ENCODE measurements around the gene CALCB.
A peak's percentile ranks its signal among the peaks of the same experiment; 100 is the strongest.
"Not testable (repeated sequence)": the region's sequence is repeated elsewhere in the genome, so short reads cannot be mapped to it uniquely, and the experiment has no call there.

CALCB gene

GRCh38 chr11:15057329-15057728, 16.1 kb upstream of the CALCB start:
- H3K4me3 ChIP-seq (ENCODE audit: low read depth, low read length), result no peak overlapping the region
- no peak for TF ChIP-seq CTCF (IDR thresholded peaks at IDR 0.05; ENCODE audit: borderline replicate concordance, insufficient read depth, low read depth, low read length)

GRCh38 chr11:15059132-15059915, 14.1 kb upstream of the CALCB start:
- no peak overlapping the region for H3K4me3 ChIP-seq (ENCODE audit: low read depth, low read length)
- TF ChIP-seq CTCF (IDR thresholded peaks at IDR 0.05; ENCODE audit: borderline replicate concordance, insufficient read depth, low read depth, low read length), result no peak

- no peak overlapping the region for H3K4me3 ChIP-seq (ENCODE audit: low read depth, low read length)
- TF ChIP-seq CTCF (IDR thresholded peaks at IDR 0.05; ENCODE audit: borderline replicate concordance, insufficient read depth, low read depth, low read length), result no peak
These were observed 10.8 kb upstream of the CALCB start for GRCh38 chr11:15062599-15062998.

DNA sequence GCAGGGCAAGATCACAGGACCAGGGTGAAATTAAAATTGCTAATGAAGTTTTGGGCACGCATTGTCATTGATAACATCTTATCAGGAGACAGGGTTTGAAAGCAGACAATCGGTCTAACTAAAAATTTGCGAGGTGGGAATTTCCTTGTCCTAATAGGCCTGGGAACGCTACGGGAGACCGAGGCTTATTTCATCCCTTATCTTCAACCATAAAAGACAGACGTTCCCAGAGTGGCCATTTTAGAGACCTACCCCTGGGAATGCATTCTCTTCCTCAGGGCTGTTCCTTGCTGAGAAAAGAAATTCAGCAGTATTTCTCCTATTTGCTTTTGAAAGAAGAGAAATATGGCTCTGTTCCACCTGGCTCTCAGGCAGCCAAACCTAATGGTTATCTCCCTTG, 3.6 kb upstream of the CALCB start:
- not testable (repeated sequence) for H3K4me3 ChIP-seq (ENCODE audit: low read depth, low read length)

GRCh38 chr11:15071556-15072255, 1.7 kb upstream of the CALCB start:
- H3K4me3 ChIP-seq (ENCODE audit: low read depth, low read length), result no peak overlapping the region
- no peak for TF ChIP-seq CTCF (IDR thresholded peaks at IDR 0.05; ENCODE audit: borderline replicate concordance, insufficient read depth, low read depth, low read length)

DNA sequence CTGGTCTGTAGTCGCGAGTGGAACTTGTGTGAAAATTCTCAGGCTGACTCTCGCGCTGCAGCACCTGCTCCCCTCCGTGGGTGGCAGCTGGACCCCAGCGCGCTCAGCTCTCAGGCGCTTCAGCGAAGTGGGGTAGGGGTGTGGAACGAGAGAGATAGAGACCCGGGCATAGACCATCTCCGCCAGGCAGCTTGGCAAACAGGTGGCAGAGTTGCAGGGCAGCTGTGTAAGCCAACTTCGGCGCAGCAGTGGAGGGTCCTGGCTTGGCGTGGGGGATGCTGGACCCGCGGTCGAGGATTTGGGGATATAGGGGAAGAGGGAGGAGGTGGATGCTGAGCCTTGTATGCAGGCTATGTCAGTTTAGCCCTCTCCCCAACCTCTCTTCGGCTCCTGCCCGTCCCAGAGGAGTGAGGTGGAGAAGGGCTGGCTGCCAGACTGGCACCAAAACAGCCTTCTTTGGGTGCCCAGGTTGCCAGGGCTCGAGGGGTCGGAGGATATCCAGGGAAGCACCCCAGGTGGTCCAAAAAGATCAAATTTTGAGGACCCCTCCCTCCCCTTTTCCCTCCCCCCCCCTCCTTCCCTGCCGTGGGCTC, 746 bp upstream of the CALCB start:
- H3K4me3 ChIP-seq (ENCODE audit: low read depth, low read length), result no peak overlapping the region
- TF ChIP-seq CTCF (IDR thresholded peaks at IDR 0.05; ENCODE audit: borderline replicate concordance, insufficient read depth, low read depth, low read length), result no peak

GRCh38 chr11:15074206-15075161, 1.1 kb downstream of the CALCB start:
- H3K4me3 ChIP-seq (ENCODE audit: low read depth, low read length), result no peak overlapping the region
- peak; percentile 88 for TF ChIP-seq CTCF (IDR thresholded peaks at IDR 0.05; ENCODE audit: borderline replicate concordance, insufficient read depth, low read depth, low read length)

Data from GM12875 (cell line).